ENCODE data around the gene HM13. TPM values are rescaled to one million over a fixed set of nuclear protein-coding genes. Genes with fewer than 3 reads are reported as not detected.
A peak's percentile ranks its signal among the peaks of the same experiment; 100 is the strongest.
"Not testable (repeated sequence)": the region's sequence is repeated elsewhere in the genome, so short reads cannot be mapped to it uniquely, and the experiment has no call there.

Gene HM13
- total RNA-seq, 3 donors from 2014 or later: 95.6 to 137 (median 109) TPM

DNA sequence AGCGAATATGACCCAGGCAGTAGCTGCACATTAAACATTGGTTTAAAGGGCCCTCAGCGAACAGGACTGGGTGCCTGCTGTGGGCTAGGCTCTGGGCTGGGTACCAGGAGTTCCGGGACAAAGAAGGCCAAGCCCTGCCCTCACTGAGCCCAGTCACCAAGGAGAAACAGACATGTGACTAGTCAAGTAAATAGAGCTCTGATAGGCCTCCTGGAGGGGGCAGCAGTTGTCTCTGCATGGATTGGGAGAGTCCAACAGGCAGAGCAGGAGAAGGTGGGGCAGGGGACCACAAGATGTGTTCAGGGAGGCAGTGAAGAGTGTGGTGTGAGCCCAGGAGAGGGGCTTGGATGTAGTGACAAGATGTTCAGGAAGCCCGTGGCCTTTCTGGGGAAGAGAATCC lies 3.1 kb downstream of the HM13 start:
- no peaks in the 10 kb centered on the region for H3K9me3 ChIP-seq
- TF ChIP-seq, protein P1, sequence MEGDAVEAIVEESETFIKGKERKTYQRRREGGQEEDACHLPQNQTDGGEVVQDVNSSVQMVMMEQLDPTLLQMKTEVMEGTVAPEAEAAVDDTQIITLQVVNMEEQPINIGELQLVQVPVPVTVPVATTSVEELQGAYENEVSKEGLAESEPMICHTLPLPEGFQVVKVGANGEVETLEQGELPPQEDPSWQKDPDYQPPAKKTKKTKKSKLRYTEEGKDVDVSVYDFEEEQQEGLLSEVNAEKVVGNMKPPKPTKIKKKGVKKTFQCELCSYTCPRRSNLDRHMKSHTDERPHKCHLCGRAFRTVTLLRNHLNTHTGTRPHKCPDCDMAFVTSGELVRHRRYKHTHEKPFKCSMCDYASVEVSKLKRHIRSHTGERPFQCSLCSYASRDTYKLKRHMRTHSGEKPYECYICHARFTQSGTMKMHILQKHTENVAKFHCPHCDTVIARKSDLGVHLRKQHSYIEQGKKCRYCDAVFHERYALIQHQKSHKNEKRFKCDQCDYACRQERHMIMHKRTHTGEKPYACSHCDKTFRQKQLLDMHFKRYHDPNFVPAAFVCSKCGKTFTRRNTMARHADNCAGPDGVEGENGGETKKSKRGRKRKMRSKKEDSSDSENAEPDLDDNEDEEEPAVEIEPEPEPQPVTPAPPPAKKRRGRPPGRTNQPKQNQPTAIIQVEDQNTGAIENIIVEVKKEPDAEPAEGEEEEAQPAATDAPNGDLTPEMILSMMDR (IDR thresholded peaks at IDR 0.05): no peak
- DNase-seq (peak in 2 of 3 donors; percentile 49 to 55), ATAC-seq (peak; percentile 52)
- intact Hi-C loops (cut with DNase I, micrococcal nuclease): no loop called here
- no peaks in the 10 kb centered on the region for H3K36me3 ChIP-seq (ENCODE audit: low read depth)
- no peak overlapping the region for H3K4me3 ChIP-seq
- H3K4me1 ChIP-seq (ENCODE audit: low read depth): peaks cover 28% of the 10 kb centered on the region

DNA sequence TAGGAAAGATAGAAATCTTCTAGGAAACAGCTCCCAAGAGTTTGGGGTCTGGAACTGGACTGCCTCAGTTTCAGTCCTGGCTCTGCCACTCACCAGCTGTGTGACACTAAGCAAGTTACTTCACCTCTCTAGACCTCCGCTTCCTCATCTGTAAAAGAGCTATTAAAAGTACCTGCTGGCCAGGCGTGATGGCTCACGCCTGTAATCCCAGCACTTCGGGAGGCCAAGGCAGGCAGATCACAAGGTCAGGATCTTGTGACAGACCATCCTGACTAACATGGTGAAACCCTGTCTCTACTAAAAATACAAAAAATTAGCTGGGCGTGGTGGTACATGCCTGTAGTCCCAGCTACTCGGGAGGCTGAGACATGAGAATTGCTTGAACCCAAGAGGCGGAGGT lies 7.0 kb downstream of the HM13 start:
- H3K4me3 ChIP-seq; H3K9me3 ChIP-seq; ATAC-seq; intact Hi-C loops (cut with DNase I, micrococcal nuclease); H3K36me3 ChIP-seq (ENCODE audit: low read depth); DNase-seq: not testable (repeated sequence)
- peaks cover 17% of the 10 kb centered on the region for H3K4me1 ChIP-seq (ENCODE audit: low read depth)

DNA sequence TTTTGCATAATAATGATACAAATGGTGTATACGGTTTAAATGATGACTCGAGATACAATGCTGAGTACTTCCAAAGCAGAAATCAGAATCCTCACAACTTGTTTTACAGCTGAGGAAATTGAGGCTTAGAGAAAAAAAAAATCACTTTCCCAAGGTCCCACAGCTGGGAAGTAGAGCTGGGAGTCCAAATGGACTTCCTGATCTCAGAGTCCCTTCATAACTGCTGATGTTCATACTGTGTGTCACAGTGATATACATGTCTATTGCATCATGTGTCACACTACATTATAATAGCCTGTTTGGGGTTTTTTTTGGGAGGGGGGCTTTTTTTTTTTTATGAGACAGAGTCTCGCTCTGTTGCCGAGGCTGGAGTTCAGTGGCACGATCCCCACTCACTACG lies 8.5 kb downstream of the HM13 start:
- ATAC-seq (no peak), DNase-seq (no peak)
- Histone ChIP-seq H3K4me3 (no peak overlapping the region), H3K36me3 (ENCODE audit: low read depth) (no peaks in the 10 kb centered on the region), H3K4me1 (ENCODE audit: low read depth) (peaks cover 3% of the 10 kb centered on the region), H3K9me3 (no peaks in the 10 kb centered on the region)
- intact Hi-C loops (cut with DNase I, micrococcal nuclease): no loop called here
- TF ChIP-seq, protein P1 (IDR thresholded peaks at IDR 0.05): no peak

DNA sequence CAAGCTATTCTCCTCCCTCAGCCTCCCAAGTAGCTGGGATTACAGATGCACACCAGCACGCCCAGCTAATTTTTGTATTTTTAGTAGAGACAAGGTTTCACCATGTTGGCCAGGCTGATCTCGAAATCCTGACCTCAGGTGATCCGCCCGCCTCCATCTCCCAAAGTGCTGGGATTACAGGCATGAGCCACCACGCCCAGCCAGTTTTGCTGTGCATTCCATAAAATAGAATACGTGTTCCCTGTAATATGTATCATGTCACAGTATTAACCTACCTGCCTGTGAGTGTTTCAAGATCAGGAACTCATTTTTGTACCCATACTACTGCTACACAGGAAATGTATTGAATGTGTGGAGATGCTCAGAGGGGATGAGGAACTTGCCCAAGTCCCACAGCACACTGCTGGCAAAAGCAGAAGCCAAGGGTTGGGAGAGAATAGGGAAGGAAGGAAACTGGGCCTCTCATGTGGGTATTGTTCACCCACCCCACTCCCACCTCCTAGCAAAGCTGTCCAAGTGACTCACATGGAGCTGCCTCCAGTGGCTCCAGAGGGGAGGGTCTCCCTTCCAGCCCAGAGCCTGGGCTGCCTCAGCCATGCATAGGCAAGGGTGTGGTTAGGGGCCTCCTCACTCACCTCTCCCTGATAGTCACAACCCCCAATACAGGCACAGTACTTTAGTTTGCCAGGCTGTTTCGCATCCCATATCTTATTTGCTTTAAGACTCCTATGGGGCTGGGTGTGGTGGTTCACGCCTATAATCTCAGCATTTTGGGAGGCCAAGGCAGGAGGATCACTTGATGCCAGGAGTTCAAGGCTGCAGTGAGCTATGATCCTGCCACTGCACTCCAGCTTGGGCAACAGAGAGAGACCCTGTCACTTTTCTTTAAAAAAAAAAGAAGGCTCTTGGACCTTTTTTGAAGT lies 9.4 kb downstream of the HM13 start:
- DNase-seq (no peak), ATAC-seq (peak; percentile 64)
- H3K36me3 ChIP-seq (ENCODE audit: low read depth): no peaks in the 10 kb centered on the region
- H3K4me1 ChIP-seq (ENCODE audit: low read depth): peaks cover 3% of the 10 kb centered on the region
- no peaks in the 10 kb centered on the region for H3K9me3 ChIP-seq
- no peak overlapping the region for H3K4me3 ChIP-seq
- intact Hi-C loops (cut with DNase I, micrococcal nuclease): no loop called here
- TF ChIP-seq, protein P1 (IDR thresholded peaks at IDR 0.05): no peak

DNA sequence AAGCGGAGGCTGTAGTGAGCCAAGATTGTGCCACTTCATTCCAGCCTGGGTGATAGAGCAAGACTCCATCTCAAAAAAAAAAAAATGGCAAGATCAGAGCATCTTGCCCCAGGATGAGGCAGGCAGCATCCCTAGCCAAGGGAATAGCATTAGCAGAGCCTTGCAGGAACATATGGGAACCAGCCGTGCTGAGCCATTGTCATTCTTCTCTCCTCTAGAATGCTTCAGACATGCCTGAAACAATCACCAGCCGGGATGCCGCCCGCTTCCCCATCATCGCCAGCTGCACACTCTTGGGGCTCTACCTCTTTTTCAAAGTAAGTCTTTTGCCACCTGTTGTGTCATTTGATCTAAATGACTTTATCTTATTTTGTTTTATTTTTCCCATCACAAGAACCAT lies 13.0 kb downstream of the HM13 start:
- intact Hi-C loops (cut with DNase I, micrococcal nuclease): no loop called here
- TF ChIP-seq, protein P1 (IDR thresholded peaks at IDR 0.05): no peak
- Histone ChIP-seq H3K4me3 (no peak overlapping the region), H3K36me3 (ENCODE audit: low read depth) (no peaks in the 10 kb centered on the region), H3K4me1 (ENCODE audit: low read depth) (peaks cover 3% of the 10 kb centered on the region), H3K9me3 (no peaks in the 10 kb centered on the region)
- ATAC-seq (no peak), DNase-seq (no peak)

DNA sequence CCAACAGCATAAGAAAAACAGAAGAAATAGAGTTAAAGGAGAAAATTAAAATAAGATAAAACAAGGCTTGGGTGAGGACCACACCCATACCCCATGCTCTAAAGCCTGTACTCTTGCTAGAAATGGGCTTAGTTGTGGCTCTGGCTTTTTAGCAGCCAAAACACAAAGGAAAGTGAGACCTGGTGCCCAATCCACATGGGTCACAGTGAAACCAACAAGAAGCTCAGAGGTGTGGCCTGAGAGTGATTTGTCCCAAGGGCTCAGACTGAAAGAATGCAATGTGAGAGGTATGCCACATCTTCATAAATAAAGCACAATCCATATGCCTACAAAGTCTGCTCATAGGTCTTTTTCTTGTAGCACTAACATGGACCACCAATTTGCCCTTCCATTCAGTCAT lies 21.1 kb downstream of the HM13 start:
- ATAC-seq (no peak), DNase-seq (no peak)
- Histone ChIP-seq H3K4me3 (no peak overlapping the region), H3K36me3 (ENCODE audit: low read depth) (no peaks in the 10 kb centered on the region), H3K4me1 (ENCODE audit: low read depth) (no peaks in the 10 kb centered on the region), H3K9me3 (no peaks in the 10 kb centered on the region)
- intact Hi-C loops (cut with DNase I, micrococcal nuclease): no loop called here
- TF ChIP-seq, protein P1 (IDR thresholded peaks at IDR 0.05): no peak
